OCI-M1 (cell line): ENCODE results near the gene SLC4A2.

Experiments
- DNase-seq: peaks from one replicate; lab custom pipeline; 2025; lab: John Stamatoyannopoulos, UW

SLC4A2 gene

DNA sequence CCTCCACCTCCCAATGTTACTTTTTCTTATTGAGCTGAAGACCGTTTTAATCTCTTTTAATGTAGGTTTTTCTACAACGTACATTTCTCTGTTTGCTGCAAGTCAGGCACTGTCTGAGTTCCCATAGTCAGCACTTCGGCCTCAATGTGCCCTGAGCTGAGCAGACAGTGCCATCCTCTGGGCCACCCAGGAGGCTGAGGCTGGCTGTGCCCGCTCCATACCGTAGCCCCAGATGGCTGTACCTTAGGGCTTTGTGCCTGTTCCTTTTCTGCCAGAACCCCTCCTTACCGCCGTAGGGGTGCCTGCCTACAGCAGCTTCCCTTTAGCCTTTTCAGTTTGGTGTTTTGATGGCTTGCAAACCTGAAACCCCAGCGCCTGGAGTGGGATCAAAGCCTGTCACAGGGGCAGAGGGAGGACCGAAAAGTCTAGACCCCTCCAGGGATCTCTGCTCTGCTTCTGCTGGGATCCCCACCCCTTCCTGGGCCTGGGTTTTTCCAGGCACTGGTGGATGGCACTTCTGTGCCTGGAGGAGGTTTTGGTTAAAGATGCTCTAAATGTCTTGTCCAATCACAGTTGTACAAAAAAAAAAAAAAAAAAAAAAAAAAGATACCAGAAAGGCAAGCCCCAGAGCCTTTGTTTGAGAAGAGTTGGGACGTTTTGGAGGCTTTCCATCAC is 35.9 kb downstream of the SLC4A2 start:
- no peak for DNase-seq

DNA sequence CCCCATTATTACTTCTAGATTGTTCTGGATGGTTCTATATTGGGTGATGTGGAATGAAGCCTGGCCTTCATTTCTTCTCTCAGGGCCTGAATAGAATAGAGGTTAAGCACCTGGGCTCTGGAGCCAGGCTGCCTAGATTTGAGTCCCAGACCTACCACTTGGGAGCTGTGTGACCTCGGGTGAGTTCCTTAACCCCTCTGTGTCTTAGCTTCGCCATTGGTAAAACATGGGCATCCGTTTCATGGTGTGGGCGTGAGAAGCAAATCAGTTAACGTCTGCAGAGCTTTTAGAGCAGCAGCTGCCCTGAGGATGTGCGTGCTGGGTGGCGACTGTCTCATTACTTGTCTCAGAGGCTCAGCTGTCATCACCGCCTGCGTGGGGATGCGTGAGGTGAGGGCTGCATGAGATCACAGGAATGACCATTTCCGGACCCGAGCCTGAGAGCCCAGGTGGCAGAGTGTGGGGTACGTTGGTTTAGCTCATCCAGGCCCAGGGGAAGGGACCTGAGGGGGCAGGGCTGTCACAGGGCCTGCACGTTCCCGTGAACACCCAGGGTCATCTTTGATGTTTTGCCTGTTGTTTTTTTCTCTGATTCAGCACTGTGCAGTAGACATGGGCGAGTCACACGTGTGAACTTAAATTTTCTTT is 36.6 kb downstream of the SLC4A2 start:
- no peak for DNase-seq

DNA sequence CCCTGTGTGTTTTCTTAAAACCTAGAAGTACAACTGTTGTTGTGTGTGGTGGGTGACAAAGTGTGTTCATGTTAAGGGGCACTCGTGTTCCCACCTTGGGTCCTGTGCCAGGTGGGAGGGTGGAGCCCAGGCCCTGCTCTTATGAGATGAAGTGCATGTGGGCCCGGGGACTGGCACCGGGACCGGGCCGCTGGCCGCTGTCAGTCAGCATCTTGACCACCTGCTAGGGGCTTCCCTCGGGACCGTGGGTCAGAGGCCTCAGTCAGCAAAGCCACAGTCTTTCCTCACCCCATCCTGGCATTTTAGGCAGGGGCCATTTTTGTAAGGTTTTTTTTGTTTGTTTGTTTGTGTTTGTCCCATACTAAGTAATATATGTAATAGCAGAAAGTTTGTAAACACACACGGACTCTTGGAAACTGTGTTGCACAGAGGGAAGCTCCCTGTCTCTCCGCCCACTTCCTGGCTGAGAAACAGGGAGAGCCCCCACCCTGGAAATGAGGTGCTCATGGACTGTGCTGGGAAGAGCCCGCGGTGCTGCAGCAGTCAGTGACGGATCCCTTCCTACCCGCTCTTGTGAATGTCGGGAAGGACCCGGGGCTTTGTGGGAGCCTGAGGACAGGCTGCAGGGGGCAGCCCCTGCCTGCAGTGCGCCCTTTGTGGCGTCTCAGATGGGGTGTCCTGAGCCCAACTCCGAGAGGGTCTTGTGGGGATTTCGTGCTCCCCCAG is 40.3 kb downstream of the SLC4A2 start:
- no peak for DNase-seq

DNA sequence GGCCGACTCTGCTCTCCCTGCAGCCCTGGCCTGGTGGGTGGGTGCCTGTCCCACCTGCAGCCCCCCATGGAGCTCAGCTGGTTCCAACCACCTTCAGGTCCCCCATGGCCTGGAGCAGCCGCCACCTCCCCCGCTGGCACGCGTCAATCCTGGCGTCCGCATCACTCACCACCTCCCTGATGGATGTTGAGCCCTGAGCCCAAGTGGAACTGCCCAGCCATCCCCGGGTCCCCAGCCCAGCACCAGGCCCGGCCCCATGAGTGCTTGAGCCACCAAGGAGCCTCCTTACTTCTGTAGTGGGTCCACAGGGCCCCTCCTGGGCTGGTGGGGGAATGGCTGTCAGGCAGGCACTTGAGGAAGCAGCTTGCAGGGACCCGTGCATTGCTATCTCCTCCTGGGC is 41.5 kb downstream of the SLC4A2 start:
- DNase-seq, result no peak

DNA sequence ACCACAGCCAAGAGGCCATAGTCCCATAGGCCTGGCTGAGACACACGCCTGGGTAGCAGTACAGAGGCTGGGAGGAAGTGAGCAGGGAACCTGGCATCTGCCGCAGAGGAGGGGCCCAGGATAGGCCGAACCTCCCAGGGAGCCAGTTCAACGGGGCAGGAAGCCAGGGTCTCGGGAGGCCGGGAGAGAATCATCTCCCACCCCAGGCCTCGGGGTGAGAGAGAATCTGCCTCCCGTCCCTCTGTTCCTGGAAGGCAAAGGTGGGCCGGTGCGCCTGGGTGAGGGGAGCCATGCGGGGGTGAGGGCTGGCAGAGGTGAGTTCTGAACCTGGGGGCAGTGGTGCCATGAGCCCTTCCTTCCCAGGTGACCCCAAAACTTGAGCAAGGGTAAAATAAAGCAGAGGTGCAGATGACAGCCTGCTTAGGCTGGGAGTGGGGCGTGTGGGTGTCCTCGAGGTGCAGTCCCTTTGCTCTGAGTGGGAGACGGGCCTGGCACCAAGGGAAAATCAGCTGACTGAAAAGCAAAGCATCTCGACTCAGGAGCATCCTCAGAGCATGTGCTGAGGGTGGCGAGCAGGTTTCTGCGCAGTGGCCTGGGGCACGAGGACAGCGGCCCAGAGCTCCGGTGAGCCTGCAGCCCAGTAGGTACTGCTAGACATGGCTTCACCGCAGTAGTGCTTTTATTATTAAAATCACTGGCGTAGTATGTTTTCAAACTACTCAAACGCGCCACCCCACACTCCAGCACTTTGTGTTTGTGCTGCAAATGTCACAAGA is 42.4 kb downstream of the SLC4A2 start:
- no peak for DNase-seq

DNA sequence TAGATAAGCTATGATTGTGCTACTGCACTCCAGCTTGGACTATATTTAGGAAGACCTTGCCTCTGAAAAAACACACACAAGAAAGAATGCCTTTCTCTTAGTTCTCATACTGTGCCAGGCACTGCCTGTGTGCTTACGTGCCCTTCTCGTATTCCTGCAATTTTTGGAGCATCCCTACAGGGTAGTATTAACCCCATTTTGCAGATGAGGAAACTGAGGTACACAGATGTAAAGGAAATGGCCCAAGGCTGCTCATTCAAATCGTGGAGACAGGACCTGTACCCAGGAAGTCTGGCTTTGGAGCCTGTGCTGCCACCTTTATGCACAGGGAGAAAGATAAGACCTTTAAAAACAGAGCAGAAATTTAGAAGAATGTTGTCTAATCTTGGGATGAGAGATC is 43.6 kb downstream of the SLC4A2 start:
- no peak for DNase-seq

DNA sequence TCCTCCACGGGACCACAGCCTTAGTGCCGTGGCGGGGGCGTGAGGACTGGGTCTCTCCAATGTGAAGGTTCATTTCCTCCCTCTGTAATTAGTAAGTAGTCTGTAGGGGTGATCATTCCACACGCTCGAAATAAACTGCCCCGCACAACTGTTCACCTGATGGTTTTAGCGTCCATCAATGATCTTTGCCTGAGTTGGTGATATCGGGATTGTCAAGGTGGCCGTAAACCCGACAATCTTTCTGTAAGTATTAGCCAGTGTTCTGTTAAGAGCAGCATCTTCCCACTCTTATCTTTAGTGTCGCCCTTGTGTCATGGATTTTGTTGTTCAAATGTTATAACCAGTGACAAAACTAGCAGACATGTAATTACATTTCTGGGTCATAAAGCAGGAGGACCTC is 44.6 kb downstream of the SLC4A2 start:
- DNase-seq, result no peak

DNA sequence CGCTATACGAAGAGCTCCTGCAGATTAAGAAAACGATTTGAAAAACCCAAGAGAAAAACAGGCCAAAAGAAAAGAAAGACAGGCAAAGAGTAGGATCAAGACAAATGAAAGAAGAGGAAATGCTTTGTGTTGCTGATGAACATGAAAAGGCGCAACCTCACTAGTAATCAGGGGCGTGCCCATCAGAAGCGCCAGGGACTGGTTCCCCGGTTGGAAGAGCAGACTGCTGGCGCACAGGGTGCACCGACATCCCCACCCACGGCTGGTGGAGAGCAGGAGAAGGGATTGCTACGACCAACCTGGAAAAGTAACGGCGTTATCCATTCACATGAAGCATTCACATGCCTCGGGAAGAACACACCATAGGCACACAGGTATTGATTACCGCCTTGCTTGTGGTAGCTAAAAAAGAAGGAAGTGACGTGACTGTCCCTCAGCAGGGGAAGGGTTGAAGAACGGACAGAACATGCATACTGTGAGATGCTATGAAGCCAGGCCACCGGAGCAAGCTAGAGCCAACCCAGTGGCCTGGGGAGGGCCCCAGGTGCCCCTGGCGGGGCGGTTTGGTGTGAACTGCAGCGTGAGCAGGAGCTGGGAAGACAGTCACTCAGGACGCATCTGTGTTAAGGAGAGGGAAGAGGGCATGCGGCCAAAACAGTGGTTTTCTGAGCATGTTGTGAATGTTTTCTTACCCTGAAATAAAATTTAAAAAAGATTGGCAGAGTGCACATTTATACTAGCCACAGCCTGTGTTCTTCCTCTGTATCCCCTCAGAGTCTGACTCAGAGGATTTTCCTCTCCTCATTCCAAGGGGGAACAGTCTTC is 45.2 kb downstream of the SLC4A2 start:
- no peak for DNase-seq

DNA sequence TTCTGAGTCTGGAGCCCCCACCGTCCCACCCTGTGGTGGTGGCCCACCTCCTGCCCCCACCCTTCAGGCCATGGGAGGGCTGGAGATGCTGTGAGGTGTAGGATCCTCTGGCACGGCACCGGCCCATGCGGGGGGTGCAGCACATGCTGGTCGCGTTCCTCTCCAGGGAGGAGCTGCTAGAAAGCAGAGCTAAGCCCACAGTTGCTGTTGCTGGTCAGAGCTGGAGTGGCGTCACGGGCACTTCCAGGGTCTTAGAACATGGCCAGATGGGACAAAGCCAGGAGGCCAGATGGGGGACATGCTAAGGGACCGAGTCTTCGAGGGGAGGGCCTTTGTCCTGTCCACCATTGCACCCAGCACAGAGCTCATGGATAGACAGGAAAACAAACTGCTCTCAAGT is 48.5 kb downstream of the SLC4A2 start:
- DNase-seq, result no peak

DNA sequence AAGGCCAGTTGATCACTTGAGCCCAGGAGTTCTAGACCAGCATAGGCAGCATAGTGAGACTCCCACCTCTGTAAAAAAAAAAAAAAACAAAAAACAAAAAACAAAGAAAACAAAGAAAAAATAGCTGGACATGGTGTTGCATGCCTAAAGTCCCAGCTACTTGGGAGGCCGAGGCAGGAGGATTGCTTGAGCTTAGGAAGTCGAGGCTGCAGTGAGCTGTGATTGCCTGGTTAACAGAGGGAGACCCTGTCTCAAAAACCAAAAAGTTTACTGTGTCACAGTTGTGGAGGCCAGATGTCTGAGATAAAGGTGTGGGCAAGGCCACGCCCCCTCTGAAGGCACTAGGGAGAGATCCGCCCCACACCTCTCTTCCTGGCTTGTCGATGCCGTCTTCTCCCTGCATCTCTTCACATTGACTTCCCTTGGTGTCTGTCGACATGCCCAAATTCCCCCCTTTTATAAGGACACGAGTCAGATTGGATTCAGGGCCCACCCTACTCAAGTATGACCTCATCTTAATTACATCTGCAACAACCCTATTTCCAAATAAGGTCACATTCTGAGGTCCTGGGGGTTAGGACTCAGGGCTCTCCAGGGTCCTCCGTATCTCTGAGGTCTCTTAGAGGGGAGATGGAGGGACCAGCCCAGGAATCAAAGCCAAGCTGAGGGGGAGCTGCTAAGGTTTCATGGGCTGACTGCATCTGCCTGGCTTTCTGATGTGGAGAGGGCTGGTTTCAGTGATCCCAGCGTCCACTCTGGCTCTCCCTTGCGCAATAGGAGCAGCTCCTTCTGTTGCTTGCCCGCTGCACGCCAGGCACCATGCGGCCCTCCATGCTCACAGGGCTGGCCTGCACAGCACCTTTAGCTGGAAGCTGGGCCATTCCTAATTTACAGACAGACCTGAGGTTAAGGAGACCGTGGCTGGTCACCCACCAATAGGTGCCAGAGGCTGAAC is 50.0 kb downstream of the SLC4A2 start:
- DNase-seq, result peak; percentile 3

DNA sequence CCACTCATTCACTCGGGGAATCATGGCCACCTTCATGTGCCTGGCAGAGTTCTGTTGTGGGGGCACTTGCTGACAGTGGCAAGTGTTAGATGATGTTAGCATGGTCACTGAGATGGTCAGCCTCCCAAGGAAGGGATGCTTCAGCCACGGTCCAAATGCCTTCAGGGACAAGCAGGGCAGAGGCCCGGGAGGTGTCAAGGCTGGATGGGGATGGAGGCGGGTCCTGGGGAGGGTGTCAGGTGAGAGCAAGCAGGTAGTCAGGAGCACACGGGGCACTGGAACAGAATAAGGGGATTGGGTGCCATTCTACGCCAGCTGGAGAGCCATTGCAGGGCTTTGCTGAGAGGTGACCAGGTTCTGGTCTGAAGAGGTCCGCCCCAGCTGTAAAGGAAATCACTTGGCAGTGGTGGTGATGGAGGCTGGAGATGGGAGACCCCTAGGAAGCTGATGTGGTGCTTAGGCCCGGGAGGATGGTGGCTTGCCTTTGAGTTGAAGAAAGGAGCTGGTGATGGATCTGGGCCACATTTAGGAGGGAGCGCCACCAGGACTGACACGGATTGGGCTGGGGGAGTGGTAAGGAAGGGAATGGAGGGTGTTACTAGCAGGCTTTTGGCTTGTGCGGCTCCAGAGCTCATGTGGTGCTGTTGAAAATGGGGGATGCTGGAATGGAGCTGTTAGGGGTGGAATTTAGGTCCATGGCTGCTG is 51.0 kb downstream of the SLC4A2 start:
- DNase-seq, result no peak

DNA sequence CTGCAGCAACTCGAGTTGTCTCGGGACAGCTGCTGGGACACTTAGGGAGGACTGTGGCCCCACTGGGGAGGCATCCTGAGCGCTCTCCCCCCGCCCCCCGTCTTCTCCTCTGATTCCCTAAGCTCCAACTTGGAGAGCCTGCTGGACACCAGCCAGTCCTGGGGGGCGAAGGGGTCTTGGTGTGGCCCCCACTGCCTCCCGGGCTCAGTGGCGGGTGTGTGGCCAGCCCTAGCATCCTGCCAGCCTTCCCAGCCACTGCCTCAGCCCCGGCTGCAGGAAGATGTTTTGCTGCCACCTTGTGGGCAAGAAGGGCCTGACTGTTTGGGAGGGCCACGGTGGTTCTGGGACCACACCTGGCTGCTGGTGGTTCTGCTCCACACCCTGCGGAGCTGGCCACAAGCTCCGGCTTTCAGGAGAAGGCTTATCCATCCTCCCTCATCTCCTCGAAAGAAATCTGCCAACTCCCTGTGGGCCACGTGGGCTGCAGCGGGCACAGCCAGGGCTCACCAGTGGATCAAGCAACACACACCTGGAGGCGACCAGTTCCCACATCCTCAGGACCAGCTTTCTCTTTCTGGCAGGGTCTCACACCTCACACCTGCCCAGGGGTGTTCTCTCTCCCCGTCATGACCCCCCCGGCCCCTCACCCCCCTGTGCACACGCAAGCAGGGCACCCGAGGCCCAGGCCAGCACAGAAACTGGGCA is 51.7 kb downstream of the SLC4A2 start:
- DNase-seq, result peak; percentile 66

DNA sequence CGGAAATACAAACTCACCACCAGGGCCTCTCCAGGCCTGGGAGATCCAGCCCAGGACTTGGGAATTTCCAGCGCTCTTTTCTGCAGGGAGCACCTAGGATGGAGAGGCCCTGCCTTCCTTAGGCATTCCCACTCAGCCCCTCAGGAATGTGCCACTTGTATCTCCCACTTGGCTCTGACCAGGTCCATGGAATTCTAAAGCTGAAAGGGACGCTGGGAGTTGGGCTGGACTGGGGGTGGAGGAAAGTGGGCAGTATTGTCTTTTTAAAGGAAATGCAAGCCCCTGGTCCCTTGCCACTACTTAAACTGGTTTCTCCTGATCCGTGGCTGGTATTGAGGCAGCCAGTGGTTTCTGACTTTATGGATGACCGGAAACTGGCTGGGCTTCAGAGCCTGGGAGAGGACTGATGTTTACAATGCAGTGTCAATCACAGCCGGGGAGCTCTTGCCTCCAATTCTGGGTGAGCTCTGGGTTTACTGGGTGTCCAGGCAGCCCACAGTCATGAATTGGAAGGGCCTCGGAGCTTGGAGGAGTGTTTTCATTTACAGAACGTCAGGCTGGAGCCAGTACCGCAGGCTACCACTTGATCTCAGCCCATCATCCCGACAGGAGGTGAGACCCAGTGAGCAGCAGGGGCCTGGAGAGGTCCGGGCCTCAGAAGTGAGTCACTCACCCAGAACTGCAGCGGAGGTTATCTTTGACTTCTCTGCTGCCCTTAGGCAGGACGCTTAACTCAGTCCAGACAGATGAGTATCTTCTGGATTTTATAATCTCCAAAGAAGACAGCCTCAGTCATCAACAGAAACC is 54.2 kb downstream of the SLC4A2 start:
- no peak for DNase-seq

DNA sequence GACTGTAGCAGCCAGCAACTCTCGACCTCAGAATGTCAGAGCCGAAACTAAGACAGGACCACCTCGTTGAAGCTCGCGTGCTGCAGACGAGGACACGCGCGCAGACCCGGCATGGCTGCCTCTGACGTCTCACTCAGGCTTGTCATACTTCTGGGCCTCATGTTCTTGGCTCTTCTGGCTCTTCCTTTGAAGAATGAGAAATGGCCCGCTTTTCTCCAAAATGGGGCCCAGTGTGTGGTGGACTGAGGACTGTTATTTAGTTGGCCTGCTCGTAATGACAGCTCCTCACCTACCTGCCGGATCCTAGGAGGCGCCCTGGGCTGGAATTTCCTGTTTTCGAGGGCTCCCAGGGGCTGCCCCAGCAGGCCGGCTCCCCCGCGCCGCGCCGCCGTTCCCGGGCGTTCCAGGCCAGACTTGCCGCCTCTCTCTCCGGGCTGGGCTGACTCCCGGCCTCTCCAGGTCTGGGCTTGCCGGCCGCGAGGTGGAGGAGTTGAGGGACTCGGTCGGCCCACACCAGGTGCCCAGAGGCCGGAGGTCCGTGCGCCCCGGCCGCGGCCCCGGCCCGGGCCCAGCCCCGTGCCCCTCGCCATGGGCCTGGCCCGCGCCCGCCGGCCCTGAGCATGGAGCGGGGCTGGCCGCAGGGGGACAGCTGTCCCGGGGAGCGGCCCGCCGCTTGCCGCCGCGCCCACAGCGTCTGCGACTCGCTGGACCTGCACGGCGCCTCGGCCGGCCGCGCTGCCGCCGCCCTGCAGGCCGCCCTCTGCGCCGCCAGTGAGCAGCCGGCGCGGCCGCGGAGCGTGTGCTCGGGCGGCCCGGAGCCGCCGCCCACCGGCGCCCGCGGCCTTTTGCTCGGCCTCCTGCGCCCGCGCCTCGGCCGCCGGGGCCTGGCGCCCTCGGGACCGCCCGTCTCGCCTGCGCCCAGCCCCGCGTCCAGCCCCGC is 55.0 kb downstream of the SLC4A2 start:
- DNase-seq, result no peak

DNA sequence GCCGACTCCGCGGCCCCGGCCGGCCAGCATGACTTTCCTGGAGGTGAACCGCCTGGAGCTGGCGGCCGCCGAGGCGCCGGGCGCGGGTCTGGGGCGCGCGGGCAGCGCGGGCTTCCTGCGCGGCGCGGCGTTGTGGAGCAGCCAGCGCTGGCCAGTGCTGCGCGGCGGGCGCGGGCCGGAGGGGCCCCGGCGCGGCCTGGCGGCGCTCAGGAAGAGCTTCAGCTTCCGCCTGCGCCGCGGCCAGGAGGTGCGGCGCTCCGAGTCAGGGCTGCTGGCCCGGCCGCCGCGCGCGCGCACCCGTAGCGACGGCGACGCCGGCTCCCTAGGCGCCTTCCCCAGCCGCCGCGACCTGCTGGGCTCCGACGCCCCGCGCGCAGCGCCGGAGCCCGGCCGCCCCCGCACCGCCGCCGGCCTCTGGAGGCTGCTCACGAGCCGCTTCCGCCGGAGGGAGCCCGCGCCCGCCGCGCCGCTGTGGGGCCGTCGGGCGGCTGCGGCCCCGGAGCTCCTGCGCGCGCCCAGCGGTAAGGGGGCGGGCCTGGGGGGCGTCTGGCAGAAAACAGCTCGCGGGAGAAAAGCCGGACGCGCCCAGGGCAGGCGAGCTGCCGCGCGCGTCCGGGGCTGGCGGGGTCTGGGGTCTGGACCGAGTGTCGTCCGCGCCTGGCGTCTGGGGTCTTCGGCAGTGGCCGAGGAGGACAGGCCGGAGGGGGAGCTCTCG is 55.9 kb downstream of the SLC4A2 start:
- no peak for DNase-seq

DNA sequence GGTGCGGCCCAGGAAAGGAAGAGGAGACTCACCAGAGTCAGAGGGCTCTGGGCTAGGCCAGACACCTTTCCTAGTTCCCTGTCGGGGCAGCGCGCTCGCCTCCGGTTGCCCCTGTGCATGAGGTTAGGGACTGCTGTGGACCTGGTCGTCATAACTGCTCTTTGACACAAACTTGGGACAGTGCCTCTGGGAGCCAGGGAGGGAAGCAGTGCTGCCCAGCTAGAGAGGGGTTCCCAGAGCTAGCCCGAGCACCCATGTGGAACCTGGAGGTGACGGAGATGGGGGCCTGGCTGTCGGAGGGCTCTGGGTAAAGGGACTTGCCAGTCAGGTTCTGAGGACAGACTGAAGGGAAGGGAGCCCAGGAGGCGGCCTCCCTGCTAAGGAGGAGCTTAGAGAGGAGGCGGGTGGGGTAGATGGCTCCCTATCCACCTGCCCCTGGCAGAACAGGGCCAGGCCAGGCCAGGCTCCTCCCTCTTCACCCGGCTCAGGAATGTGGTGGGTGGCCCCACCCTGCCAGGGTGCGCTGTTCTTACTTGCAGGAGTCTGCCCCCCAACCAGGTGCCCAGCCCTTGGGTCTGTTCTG is 56.5 kb downstream of the SLC4A2 start:
- no peak for DNase-seq
